Hepatic stellate cell (primary cell): ENCODE data around the gene LAMB2.
A peak's percentile ranks its signal among the peaks of the same experiment; 100 is the strongest.

Source experiments
- DNase-seq: peaks from one replicate; pipeline ENCODE4 v3.0.0; 2011; ENCODE audit warnings: low spot score

Gene LAMB2

GRCh38 chr3:49132437-49133225 is at the start of gene LAMB2:
Gene LAMB2 (minus strand): TSS chr3:49133050. CDS start chr3:49132867, 183 bp downstream.
- DNase-seq: peak; percentile 89

- DNase-seq: no peak
Observed at GRCh38 chr3:49181351-49181750, 48.5 kb upstream of the LAMB2 start.

- DNase-seq: no peak
Observed at GRCh38 chr3:49180116-49180515, 47.3 kb upstream of the LAMB2 start.

- DNase-seq: no peak
Observed at GRCh38 chr3:49177073-49177472, 44.2 kb upstream of the LAMB2 start.

- DNase-seq: no peak
Observed at GRCh38 chr3:49175530-49175929, 42.7 kb upstream of the LAMB2 start.

GRCh38 chr3:49174397-49174985 is 41.6 kb upstream of the LAMB2 start:
- DNase-seq: no peak

GRCh38 chr3:49173792-49174170 is 40.9 kb upstream of the LAMB2 start:
- DNase-seq: peak; percentile 68

GRCh38 chr3:49173116-49173791 is 40.4 kb upstream of the LAMB2 start:
- DNase-seq: peak; percentile 65

GRCh38 chr3:49172551-49173041 is 39.7 kb upstream of the LAMB2 start:
- peak; percentile 27 for DNase-seq

GRCh38 chr3:49171775-49172500 is 39.1 kb upstream of the LAMB2 start:
- peak; percentile 52 for DNase-seq

GRCh38 chr3:49171119-49171774 is 38.4 kb upstream of the LAMB2 start, which contains the start of gene KLHDC8B:
Gene KLHDC8B (plus strand): TSS chr3:49171598. CDS start chr3:49172770, 1,172 bp downstream.
- DNase-seq: peak; percentile 92

- no peak for DNase-seq
Observed at GRCh38 chr3:49170744-49171118, 37.9 kb upstream of the LAMB2 start.

GRCh38 chr3:49166752-49167556 is 34.1 kb upstream of the LAMB2 start:
- DNase-seq: no peak

- DNase-seq: peak; percentile 84
Observed at GRCh38 chr3:49165771-49166751, 33.2 kb upstream of the LAMB2 start, which contains the start of gene CCDC71. Gene CCDC71 (minus strand): TSS chr3:49166331. CDS start chr3:49164208, 2,123 bp downstream.

GRCh38 chr3:49164983-49165720 is 32.3 kb upstream of the LAMB2 start:
- DNase-seq: peak; percentile 38

GRCh38 chr3:49163609-49164008 is 30.8 kb upstream of the LAMB2 start:
- DNase-seq: no peak

- DNase-seq: no peak
Observed at GRCh38 chr3:49162751-49163419, 30.0 kb upstream of the LAMB2 start.
